Caco-2 (cell line): ENCODE data around the gene KNOP1. TPM values are rescaled to one million over a fixed set of nuclear protein-coding genes. Genes with fewer than 3 reads are reported as not detected.

ENCODE experiments used
- BruUV-seq: library from RNA; stranded (reverse); fragments of 400-500 nt; replicated peaks from 2 replicates; lab custom pipeline; 2021; lab: Mats Ljungman, UMichigan
- CTCF ChIA-PET: fragments of 300-600 bp; sonication (Branson Sonifier 250); formaldehyde crosslinking; loops from one replicate; lab custom pipeline; 2022; ENCODE audit warnings: antibody characterized with exemption; lab: Charles Lee
- POLR2A ChIA-PET: fragments of 300-600 bp; sonication (Branson Sonifier 250); formaldehyde crosslinking; loops from one replicate; lab custom pipeline; 2022; ENCODE audit warnings: antibody characterized with exemption; lab: Charles Lee
- DNase-seq, 2 experiments: peaks; one replicate each; pipeline versions ENCODE4 v3.0.0 to v3.0.0-alpha.2; 2020 to 2022
- H3K27me3 ChIP-seq: replicated peaks from 2 replicates; pipeline ENCODE4 v1.6.0; 2011; ENCODE audit warnings: low read length; ENCODE audit not compliant: control insufficient read depth, insufficient read depth
- H3K36me3 ChIP-seq: 2 replicates; pipeline ENCODE4 v1.5.1; 2011; ENCODE audit warnings: low read length; ENCODE audit not compliant: control insufficient read depth, insufficient read depth
- H3K4me1 ChIP-seq: fragments of 250-450 bp; sonication (Bioruptor Pico); 2 replicates; pipeline ENCODE4 v1.5.1; 2020; ENCODE audit warnings: mild to moderate bottlenecking
- H3K4me3 ChIP-seq: 2 replicates; pipeline ENCODE4 v1.5.1; 2011; ENCODE audit warnings: low read depth, mild to moderate bottlenecking, control low read depth, low read length
- H3K9me3 ChIP-seq: fragments of 250-450 bp; sonication (Bioruptor Pico); 2 replicates; pipeline ENCODE4 v1.5.1; 2020; ENCODE audit warnings: mild to moderate bottlenecking, moderate library complexity
- H3K27ac Mint-ChIP-seq: one replicate; pipeline ENCODE4 v1.8.0; 2022; ENCODE audit warnings: mixed read lengths; ENCODE audit not compliant: unreplicated experiment
- H3K27me3 Mint-ChIP-seq: one replicate; pipeline ENCODE4 v1.8.0; 2022; ENCODE audit warnings: mixed read lengths; ENCODE audit not compliant: insufficient read depth, unreplicated experiment
- H3K36me3 Mint-ChIP-seq: one replicate; pipeline ENCODE4 v1.8.0; 2022; ENCODE audit warnings: mild to moderate bottlenecking, mixed read lengths; ENCODE audit not compliant: insufficient read depth, unreplicated experiment
- H3K4me1 Mint-ChIP-seq: one replicate; pipeline ENCODE4 v1.8.0; 2022; ENCODE audit warnings: low read depth, mixed read lengths; ENCODE audit not compliant: unreplicated experiment
- H3K4me3 Mint-ChIP-seq: one replicate; pipeline ENCODE4 v1.8.0; 2022; ENCODE audit warnings: mild to moderate bottlenecking, moderate library complexity, mixed read lengths; ENCODE audit not compliant: unreplicated experiment
- H3K9me3 Mint-ChIP-seq: one replicate; pipeline ENCODE4 v1.8.0; 2022; ENCODE audit warnings: mixed read lengths; ENCODE audit not compliant: unreplicated experiment
- intact Hi-C: fragments of 100-400 bp; cut with micrococcal nuclease; formaldehyde crosslinking; loops from one replicate; pipeline ENCODE4 v1.10.0; 2022; ENCODE audit not compliant: unreplicated experiment
- total RNA-seq: library from RNA; stranded (reverse); gene quantifications from 2 replicates; pipeline ENCODE4 v1.2.3, GENCODE V29; 2022
- TF ChIP-seq, protein P1 (sequence below), 2 experiments: fragments of 200-600 bp in 1 of 2; IDR thresholded peaks; 1 replicate in 1 of 2; 2 replicates in 1 of 2; pipeline versions ENCODE4 v1.5.1 to v1.8.0; 2011 to 2022; ENCODE audit warnings: antibody characterized with exemption in 1 of 2, control low read depth in 1 of 2, inconsistent platforms in 1 of 2, low read depth in 1 of 2, low read length in 1 of 2, mild to moderate bottlenecking in 1 of 2, moderate library complexity in 1 of 2; ENCODE audit not compliant: insufficient read depth in 1 of 2, severe bottlenecking in 1 of 2, unreplicated experiment in 1 of 2

The KNOP1 gene
- total RNA-seq, 1 experiment from 2014 or later = 29.3 TPM

DNA sequence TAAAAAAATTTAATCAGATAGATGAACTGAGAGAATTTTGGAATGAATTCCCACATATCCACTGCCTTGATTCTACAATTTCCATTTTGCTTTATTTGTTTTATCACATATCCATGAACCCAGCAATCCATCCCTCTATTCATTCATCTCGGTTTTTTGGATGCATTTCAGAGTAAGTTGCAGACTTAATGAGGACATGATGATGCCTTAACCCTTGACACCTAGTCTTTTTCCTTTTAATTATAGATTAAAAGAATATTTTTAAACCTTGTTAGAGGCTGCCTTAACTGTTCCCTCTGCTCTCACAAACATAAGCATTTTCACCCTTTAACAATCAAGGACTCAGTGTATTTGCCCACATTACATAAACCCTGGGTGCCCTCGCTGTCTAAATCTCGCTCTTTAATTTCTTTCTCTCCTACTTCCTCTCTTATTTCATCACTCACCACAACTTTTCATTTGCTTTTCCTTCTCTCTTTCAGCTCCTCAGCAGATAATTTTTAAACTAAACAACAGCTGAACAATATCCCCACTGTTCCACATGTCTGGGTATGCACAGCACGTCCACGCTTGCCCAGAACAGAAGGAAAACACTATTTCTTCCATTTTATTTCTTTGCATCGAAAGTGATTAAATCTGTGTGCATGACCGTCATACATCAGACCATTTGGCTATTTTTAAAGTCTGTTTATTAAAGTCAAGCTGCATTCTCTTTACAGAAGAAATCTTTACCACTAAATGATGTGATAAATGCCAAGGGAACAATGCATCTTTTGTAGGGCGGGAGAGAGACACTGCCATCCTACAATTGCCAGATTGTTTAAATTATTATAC is 40.0 kb upstream of the KNOP1 start:
- CTCF ChIA-PET = no interaction called here
- no peak overlapping the region for H3K27ac Mint-ChIP-seq
- Histone ChIP-seq H3K4me3 (no peak overlapping the region), H3K4me1 (peaks cover 24% of the 10 kb centered on the region), H3K36me3 (no peaks in the 10 kb centered on the region), H3K27me3 (no peaks in the 10 kb centered on the region), H3K9me3 (no peaks in the 10 kb centered on the region)
- H3K27me3 Mint-ChIP-seq = no peaks in the 10 kb centered on the region
- H3K9me3 Mint-ChIP-seq = no peaks in the 10 kb centered on the region
- H3K4me3 Mint-ChIP-seq = no peak overlapping the region
- peaks cover 7% of the 10 kb centered on the region for H3K4me1 Mint-ChIP-seq
- no peaks in the 10 kb centered on the region for H3K36me3 Mint-ChIP-seq
- TF ChIP-seq, protein P1, sequence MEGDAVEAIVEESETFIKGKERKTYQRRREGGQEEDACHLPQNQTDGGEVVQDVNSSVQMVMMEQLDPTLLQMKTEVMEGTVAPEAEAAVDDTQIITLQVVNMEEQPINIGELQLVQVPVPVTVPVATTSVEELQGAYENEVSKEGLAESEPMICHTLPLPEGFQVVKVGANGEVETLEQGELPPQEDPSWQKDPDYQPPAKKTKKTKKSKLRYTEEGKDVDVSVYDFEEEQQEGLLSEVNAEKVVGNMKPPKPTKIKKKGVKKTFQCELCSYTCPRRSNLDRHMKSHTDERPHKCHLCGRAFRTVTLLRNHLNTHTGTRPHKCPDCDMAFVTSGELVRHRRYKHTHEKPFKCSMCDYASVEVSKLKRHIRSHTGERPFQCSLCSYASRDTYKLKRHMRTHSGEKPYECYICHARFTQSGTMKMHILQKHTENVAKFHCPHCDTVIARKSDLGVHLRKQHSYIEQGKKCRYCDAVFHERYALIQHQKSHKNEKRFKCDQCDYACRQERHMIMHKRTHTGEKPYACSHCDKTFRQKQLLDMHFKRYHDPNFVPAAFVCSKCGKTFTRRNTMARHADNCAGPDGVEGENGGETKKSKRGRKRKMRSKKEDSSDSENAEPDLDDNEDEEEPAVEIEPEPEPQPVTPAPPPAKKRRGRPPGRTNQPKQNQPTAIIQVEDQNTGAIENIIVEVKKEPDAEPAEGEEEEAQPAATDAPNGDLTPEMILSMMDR (IDR thresholded peaks at IDR 0.05; ENCODE audit: insufficient read depth in 1 of 2, low read depth in 1 of 2, low read length in 1 of 2, severe bottlenecking in 1 of 2, unreplicated experiment in 1 of 2) = no peak
- DNase-seq = no peak
- POLR2A ChIA-PET = no interaction called here
- no TSS peak for BruUV-seq
- intact Hi-C loops = loop anchor here (10.0 kb wide), 1 partner anchor 127 kb away; the partner anchor contains the start of gene GPRC5B

- TF ChIP-seq, protein P1 (IDR thresholded peaks at IDR 0.05; ENCODE audit: insufficient read depth in 1 of 2, low read depth in 1 of 2, low read length in 1 of 2, severe bottlenecking in 1 of 2, unreplicated experiment in 1 of 2) = no peak
- H3K36me3 Mint-ChIP-seq = no peaks in the 10 kb centered on the region
- no peaks in the 10 kb centered on the region for H3K9me3 Mint-ChIP-seq
- no peaks in the 10 kb centered on the region for H3K27me3 Mint-ChIP-seq
- H3K4me1 Mint-ChIP-seq = peaks cover 7% of the 10 kb centered on the region
- POLR2A ChIA-PET = no interaction called here
- no peak overlapping the region for H3K27ac Mint-ChIP-seq
- CTCF ChIA-PET = no interaction called here
- intact Hi-C loops = loop anchor here (10.0 kb wide), 1 partner anchor 128 kb away; the partner anchor contains the start of gene GPRC5B
- H3K9me3 ChIP-seq = no peaks in the 10 kb centered on the region
- H3K4me1 ChIP-seq = peaks cover 32% of the 10 kb centered on the region
- H3K4me3 Mint-ChIP-seq = no peak overlapping the region
- no peak overlapping the region for H3K4me3 ChIP-seq
- BruUV-seq = no TSS peak
- no peaks in the 10 kb centered on the region for H3K36me3 ChIP-seq
- DNase-seq = no peak
- no peaks in the 10 kb centered on the region for H3K27me3 ChIP-seq
These were observed 39.0 kb upstream of the KNOP1 start for GRCh38 chr16:19757026-19757425.

- CTCF ChIA-PET = no interaction called here
- H3K4me3 Mint-ChIP-seq = no peak overlapping the region
- BruUV-seq = no TSS peak
These were observed 37.2 kb upstream of the KNOP1 start for GRCh38 chr16:19755268-19755667.

More at GRCh38 chr16:19755268-19755667, 37.2 kb upstream of the KNOP1 start:
- Histone ChIP-seq H3K27me3 (no peaks in the 10 kb centered on the region), H3K4me3 (no peak overlapping the region), H3K9me3 (no peaks in the 10 kb centered on the region), H3K36me3 (no peaks in the 10 kb centered on the region), H3K4me1 (peaks cover 37% of the 10 kb centered on the region)
- Mint-ChIP-seq H3K27me3 (no peaks in the 10 kb centered on the region), H3K9me3 (no peaks in the 10 kb centered on the region), H3K36me3 (no peaks in the 10 kb centered on the region), H3K4me1 (peaks cover 7% of the 10 kb centered on the region), H3K27ac (peak overlapping the region; percentile 68)
- intact Hi-C loops = loop anchor here (1.0 to 10.0 kb wide), 2 partner anchors 130 to 154 kb away; partner anchors contain the start of gene GPRC5B
- POLR2A ChIA-PET = no interaction called here
- no peak for DNase-seq
- TF ChIP-seq, protein P1 (IDR thresholded peaks at IDR 0.05; ENCODE audit: insufficient read depth in 1 of 2, low read depth in 1 of 2, low read length in 1 of 2, severe bottlenecking in 1 of 2, unreplicated experiment in 1 of 2) = peak in 1 of 2 experiments; percentile 1
